Measurements from ENCODE around the gene SIL1.

GRCh38 chr5:139190125-139190524 lies 8.0 kb downstream of the SIL1 start:
- TF ChIP-seq PBX3 (IDR thresholded peaks at IDR 0.05) (no peak), RNF2 (IDR thresholded peaks at IDR 0.05; ENCODE audit: borderline replicate concordance, low read depth) (no peak), CTCF (IDR thresholded peaks at IDR 0.05) (no peak), SMC3 (IDR thresholded peaks at IDR 0.05) (no peak)

Data from A549 (cell line).